Activated CD8-positive, alpha-beta T cell treated with anti-CD3 and anti-CD28 coated beads for 36 hours (primary cell): ENCODE data around the gene ECE2. TPM values are rescaled to one million over a fixed set of nuclear protein-coding genes. Genes with fewer than 3 reads are reported as not detected.
A peak's percentile ranks its signal among the peaks of the same experiment; 100 is the strongest.

Experiments
- ATAC-seq: fragments of 200-7000 bp; cut with Tn5 transposase; one replicate; pipeline ENCODE4 v1.10.0; 2021; ENCODE audit warnings: mild to moderate bottlenecking, moderate library complexity
- CTCF ChIA-PET: fragments of 350-600 bp; sonication (Branson Sonifier 250); formaldehyde crosslinking; loops from one replicate; lab custom pipeline; 2021; ENCODE audit warnings: antibody characterized with exemption; lab: Charles Lee
- POLR2A ChIA-PET: fragments of 350-600 bp; sonication (Branson Sonifier 250); formaldehyde crosslinking; loops from one replicate; lab custom pipeline; 2021; ENCODE audit warnings: antibody characterized with exemption; lab: Charles Lee
- DNase-seq: peaks from one replicate; pipeline ENCODE4 v3.0.0-alpha.2; 2020
- H3K27ac Mint-ChIP-seq: one replicate; pipeline ENCODE4 v1.8.0; 2021; ENCODE audit warnings: mild to moderate bottlenecking, mixed read lengths
- H3K27me3 Mint-ChIP-seq: one replicate; pipeline ENCODE4 v1.8.0; 2021; ENCODE audit warnings: mixed read lengths
- H3K36me3 Mint-ChIP-seq: one replicate; pipeline ENCODE4 v1.8.0; 2021; ENCODE audit warnings: low read depth, mixed read lengths
- H3K4me1 Mint-ChIP-seq: one replicate; pipeline ENCODE4 v1.8.0; 2021; ENCODE audit warnings: low read depth, mixed read lengths
- H3K4me3 Mint-ChIP-seq: one replicate; pipeline ENCODE4 v1.8.0; 2021; ENCODE audit warnings: mild to moderate bottlenecking, moderate library complexity, mixed read lengths
- H3K9me3 Mint-ChIP-seq: one replicate; pipeline ENCODE4 v1.8.0; 2021; ENCODE audit warnings: mixed read lengths
- CTCF ChIP-seq: fragments of 200-600 bp; IDR thresholded peaks from one replicate; pipeline ENCODE4 v1.8.0; 2022; ENCODE audit warnings: antibody characterized with exemption, mild to moderate bottlenecking
- intact Hi-C: fragments of 100-400 bp; cut with micrococcal nuclease; formaldehyde crosslinking; loops from one replicate; pipeline ENCODE4 v1.10.0; 2022
- total RNA-seq, 2 experiments: library from RNA; stranded (reverse); gene quantifications; one replicate each; pipeline ENCODE4 v1.2.3, GENCODE V29; 2021

ECE2 gene
- total RNA-seq, 2 experiments from 2014 or later = not detected

- no peaks in the 10 kb centered on the region for H3K9me3 Mint-ChIP-seq
- no peak overlapping the region for H3K27ac Mint-ChIP-seq
- no peak for ATAC-seq
- DNase-seq = no peak
- H3K36me3 Mint-ChIP-seq = peaks cover 48% of the 10 kb centered on the region
- no peak for TF ChIP-seq CTCF
- H3K27me3 Mint-ChIP-seq = no peaks in the 10 kb centered on the region
- CTCF ChIA-PET = no interaction called here
- no peak overlapping the region for H3K4me3 Mint-ChIP-seq
- POLR2A ChIA-PET = interaction anchor here (1.7 kb wide), 1 partner anchor 20 kb away, joined by 8 read pairs; no protein-coding TSS in a partner anchor
- intact Hi-C loops = no loop called here
- H3K4me1 Mint-ChIP-seq = peaks cover 9% of the 10 kb centered on the region
These were observed 32.1 kb downstream of the ECE2 start for GRCh38 chr3:184307915-184308314.

DNA sequence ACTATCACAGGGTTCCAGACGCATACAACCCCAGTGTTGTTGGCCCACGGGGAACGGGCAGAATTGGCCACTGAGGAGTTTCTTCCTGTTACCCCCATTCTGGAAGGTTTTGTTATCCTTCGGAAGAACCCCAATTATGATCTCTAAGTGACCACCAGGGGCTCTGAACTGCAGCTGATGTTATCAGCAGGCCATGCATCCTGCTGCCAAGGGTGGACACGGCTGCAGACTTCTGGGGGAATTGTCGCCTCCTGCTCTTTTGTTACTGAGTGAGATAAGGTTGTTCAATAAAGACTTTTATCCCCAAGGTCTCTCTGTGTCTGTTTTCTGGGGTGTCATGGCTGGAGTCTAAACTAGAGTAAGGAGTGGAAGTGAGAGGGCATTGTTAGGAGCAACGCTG lies 32.9 kb downstream of the ECE2 start:
- ATAC-seq = no peak

DNA sequence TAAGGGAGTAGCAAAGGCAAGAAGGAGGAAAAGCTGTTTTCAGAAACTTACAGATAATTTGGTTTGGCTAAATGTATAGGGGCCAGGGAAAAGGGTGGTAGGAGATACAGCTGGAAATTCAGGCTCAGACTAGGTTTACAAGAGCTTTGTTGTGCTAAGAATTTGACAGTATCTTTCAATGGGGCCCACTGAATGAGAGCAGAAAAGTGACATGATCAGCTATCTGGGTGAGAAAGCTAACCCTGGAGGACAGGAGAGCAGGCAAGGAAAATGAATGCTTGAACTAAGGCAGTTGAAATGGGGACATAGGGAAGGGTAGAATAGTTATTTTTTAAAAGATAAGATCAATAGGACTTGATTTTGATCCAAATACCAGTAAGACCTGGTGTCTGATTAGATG lies 35.8 kb downstream of the ECE2 start:
- intact Hi-C loops = no loop called here
- CTCF ChIA-PET = interaction anchor here (0.7 to 1.7 kb wide), 4 partner anchors 9 to 294 kb away, joined by 3 to 5 read pairs (median 3); partner anchors contain the start of gene ABCC5

More for the DNA sequence above, 32.9 kb downstream of the ECE2 start:
- no peak for DNase-seq
- Mint-ChIP-seq H3K4me1 (peaks cover 9% of the 10 kb centered on the region), H3K4me3 (no peak overlapping the region), H3K9me3 (no peaks in the 10 kb centered on the region), H3K36me3 (peaks cover 40% of the 10 kb centered on the region), H3K27ac (peak overlapping the region; percentile 44), H3K27me3 (no peaks in the 10 kb centered on the region)
- ChIA-PET POLR2A (no interaction called here), CTCF (no interaction called here)
- intact Hi-C loops = no loop called here
- no peak for TF ChIP-seq CTCF

DNA sequence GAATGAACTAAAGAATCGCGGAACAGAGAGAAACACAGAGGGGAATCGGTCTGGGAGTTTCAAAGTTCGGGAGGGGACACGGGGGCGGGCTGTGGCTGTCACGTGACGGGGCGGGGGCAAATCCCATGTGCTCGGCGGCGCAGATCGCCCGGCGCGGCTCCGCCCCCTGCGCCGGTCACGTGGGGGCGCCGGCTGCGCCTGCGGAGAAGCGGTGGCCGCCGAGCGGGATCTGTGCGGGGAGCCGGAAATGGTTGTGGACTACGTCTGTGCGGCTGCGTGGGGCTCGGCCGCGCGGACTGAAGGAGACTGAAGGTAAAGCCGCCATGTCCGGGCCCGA lies 38.5 kb downstream of the ECE2 start, which contains the start of gene EIF4G1:
TSS of gene EIF4G1 (plus strand) at position 244 of the 337 bp plus-strand sequence. CDS start 1,191 bp downstream, outside the sequence.
- no peak for TF ChIP-seq CTCF
- peak within 1 kb of the TSS; percentile 92 for H3K27ac Mint-ChIP-seq
- peak; percentile 91 for ATAC-seq
- ChIA-PET POLR2A (interaction anchor here (3.0 kb wide), 1 partner anchor 24 kb away, joined by 22 read pairs; the partner anchor contains the start of gene FAM131A), CTCF (no interaction called here)
- peaks cover 36% of the 10 kb centered on the region for H3K36me3 Mint-ChIP-seq
- DNase-seq = peak; percentile 95
- H3K4me3 Mint-ChIP-seq = peak within 1 kb of the TSS; percentile 85
- no peaks in the 10 kb centered on the region for H3K27me3 Mint-ChIP-seq
- H3K4me1 Mint-ChIP-seq = peaks cover 27% of the 10 kb centered on the region
- intact Hi-C loops = no loop called here
- no peaks in the 10 kb centered on the region for H3K9me3 Mint-ChIP-seq

More for the DNA sequence above, 35.8 kb downstream of the ECE2 start:
- peaks cover 15% of the 10 kb centered on the region for H3K4me1 Mint-ChIP-seq
- H3K27me3 Mint-ChIP-seq = no peaks in the 10 kb centered on the region
- H3K4me3 Mint-ChIP-seq = no peak overlapping the region
- ATAC-seq = no peak
- POLR2A ChIA-PET = interaction anchor here (1.0 to 1.7 kb wide), 4 partner anchors 9 to 15 kb away, joined by 3 to 5 read pairs (median 4); partner anchors contain the start of gene PSMD2
- H3K36me3 Mint-ChIP-seq = peaks cover 36% of the 10 kb centered on the region
- H3K27ac Mint-ChIP-seq = no peak overlapping the region
- no peaks in the 10 kb centered on the region for H3K9me3 Mint-ChIP-seq
- TF ChIP-seq CTCF = no peak
- no peak for DNase-seq
